HCT116 (cell line): ENCODE results near the gene NFATC1. TPM values are rescaled to one million over a fixed set of nuclear protein-coding genes. Genes with fewer than 3 reads are reported as not detected.

Source experiments
- ATAC-seq: fragments of 200-7000 bp; cut with Tn5 transposase; 2 replicates; pipeline ENCODE4 v1.9.1; 2020; ENCODE audit warnings: mild to moderate bottlenecking, moderate library complexity
- BruUV-seq: library from RNA; stranded (reverse); fragments of 400-500 nt; replicated peaks from 2 replicates; lab custom pipeline; 2021; lab: Mats Ljungman, UMichigan
- CTCF ChIA-PET: fragments of 300-600 bp; sonication (Branson Sonifier 250); formaldehyde crosslinking; loops from one replicate; lab custom pipeline; 2021; ENCODE audit warnings: antibody characterized with exemption; lab: Charles Lee
- POLR2A ChIA-PET: fragments of 300-600, 350-600 bp; sonication (Branson Sonifier 250); formaldehyde crosslinking; loops from one replicate; lab custom pipeline; 2021; ENCODE audit warnings: antibody characterized with exemption; lab: Charles Lee
- RAD21 ChIA-PET, 2 experiments: fragments of 300-600 bp; sonication (Branson Sonifier 250); formaldehyde crosslinking; loops; one replicate each; lab custom pipeline; 2023; ENCODE audit warnings: low total read pairs in 2 of 2; ENCODE audit not compliant: uncharacterized antibody in 2 of 2, unreplicated experiment in 2 of 2, low non-redundant PET in 1 of 2; lab: Charles Lee
- DNase-seq: peaks from one replicate; pipeline ENCODE4 v3.0.0-alpha.2; 2010; ENCODE audit warnings: low read depth, low spot score
- H2AFZ ChIP-seq: fragments of 200-600 bp; shearing (Covaris generic), sonication (generic); 2 replicates; pipeline ENCODE4 v1.6.1; 2017; ENCODE audit warnings: low read depth, mixed run types, mixed read lengths, antibody characterized with exemption, low read length; ENCODE audit not compliant: poor library complexity, severe bottlenecking
- H3K27ac ChIP-seq: 2 replicates; pipeline ENCODE4 v1.5.1; 2012; ENCODE audit warnings: low read depth, low read length
- H3K27me3 ChIP-seq: fragments of 200-600 bp; sonication (generic); 2 replicates; pipeline ENCODE4 v1.6.1; 2016; ENCODE audit warnings: mixed run types, low read length, mixed read lengths; ENCODE audit not compliant: insufficient read depth
- H3K36me3 ChIP-seq, 2 experiments: fragments of 200-500 bp in 1 of 2; fragments of 200-600 bp in 1 of 2; sonication (Bioruptor generic) in 1 of 2; sonication (generic) in 1 of 2; 2 replicates each; pipeline versions ENCODE4 v1.5.1 to v1.6.1; 2014 to 2016; ENCODE audit warnings: low read length in 2 of 2, inconsistent platforms in 1 of 2, mixed read lengths in 1 of 2, mixed run types in 1 of 2; ENCODE audit not compliant: insufficient read depth in 2 of 2, control insufficient read depth in 1 of 2
- H3K4me1 ChIP-seq, 2 experiments: fragments of 200-600 bp in 1 of 2; sonication (generic) in 1 of 2; 2 replicates each; pipeline versions ENCODE4 v1.5.1 to v1.6.1; 2012 to 2017; ENCODE audit warnings: low read length in 2 of 2, inconsistent platforms in 1 of 2, mild to moderate bottlenecking in 1 of 2, mixed read lengths in 1 of 2, mixed run types in 1 of 2, moderate library complexity in 1 of 2; ENCODE audit not compliant: insufficient read depth in 2 of 2, control insufficient read depth in 1 of 2
- H3K4me2 ChIP-seq: fragments of 200-600 bp; sonication (generic); 2 replicates; pipeline ENCODE4 v1.6.1; 2017; ENCODE audit warnings: mixed run types, low read length, mixed read lengths
- H3K4me3 ChIP-seq, 2 experiments: fragments of 200-600 bp in 1 of 2; sonication (generic) in 1 of 2; replicated peaks in 1 of 2; 2 replicates each; pipeline ENCODE4 v1.5.1; 2011 to 2016; ENCODE audit warnings: low read length in 2 of 2, control low read depth in 1 of 2, low read depth in 1 of 2, mild to moderate bottlenecking in 1 of 2, mixed read lengths in 1 of 2, mixed run types in 1 of 2
- H3K79me2 ChIP-seq: fragments of 200-600 bp; sonication (generic); 2 replicates; pipeline ENCODE4 v1.6.1; 2017; ENCODE audit warnings: mild to moderate bottlenecking, mixed run types, low read length, moderate library complexity, mixed read lengths; ENCODE audit not compliant: insufficient read depth
- H3K9ac ChIP-seq: fragments of 200-600 bp; sonication (generic); 2 replicates; pipeline ENCODE4 v1.6.1; 2016; ENCODE audit warnings: low read length, mixed read lengths
- H3K9me2 ChIP-seq: fragments of 200-600 bp; sonication (generic), shearing (Covaris generic); 2 replicates; pipeline ENCODE4 v1.6.1; 2017; ENCODE audit warnings: mixed run types, mild to moderate bottlenecking, moderate library complexity; ENCODE audit not compliant: insufficient read depth
- H3K9me3 ChIP-seq, 2 experiments: fragments of 200-500 bp in 1 of 2; fragments of 200-600 bp in 1 of 2; sonication (Bioruptor generic) in 1 of 2; sonication (generic) in 1 of 2; 2 replicates each; pipeline ENCODE4 v1.6.1; 2014 to 2017; ENCODE audit warnings: low read length in 2 of 2, mixed read lengths in 2 of 2, inconsistent platforms in 1 of 2, low read depth in 1 of 2, mild to moderate bottlenecking in 1 of 2, mixed run types in 1 of 2, moderate library complexity in 1 of 2; ENCODE audit not compliant: control insufficient read depth in 1 of 2, insufficient read depth in 1 of 2
- H4K20me1 ChIP-seq: fragments of 200-600 bp; sonication (generic), shearing (Covaris generic); 2 replicates; pipeline ENCODE4 v1.6.1; 2017; ENCODE audit warnings: mixed run types, mild to moderate bottlenecking, moderate library complexity; ENCODE audit not compliant: insufficient read depth
- CBX3 ChIP-seq: IDR thresholded peaks from 2 replicates; pipeline ENCODE4 v1.6.1; 2012; ENCODE audit warnings: low read depth
- JUND ChIP-seq: IDR thresholded peaks from 2 replicates; pipeline ENCODE4 v1.6.1; 2012
- RAD21 ChIP-seq: IDR thresholded peaks from 2 replicates; pipeline ENCODE4 v1.6.1; 2012; ENCODE audit warnings: low read depth, mild to moderate bottlenecking
- SP1 ChIP-seq: IDR thresholded peaks from 2 replicates; pipeline ENCODE4 v1.6.1; 2012; ENCODE audit warnings: low read depth
- SRF ChIP-seq: IDR thresholded peaks from 2 replicates; pipeline ENCODE4 v1.6.1; 2012; ENCODE audit warnings: low read depth
- intact Hi-C: fragments of 100-400 bp; cut with micrococcal nuclease; formaldehyde crosslinking; loops from 2 replicates; pipeline ENCODE4 v1.10.0; 2022
- total RNA-seq: library from RNA; stranded (reverse); gene quantifications from one replicate; pipeline ENCODE4 v1.2.1, GENCODE V29; 2021; ENCODE audit not compliant: unreplicated experiment
- TF ChIP-seq, protein P1 (sequence below): IDR thresholded peaks from 2 replicates; pipeline ENCODE4 v1.6.1; 2011; ENCODE audit warnings: mild to moderate bottlenecking, low read length, moderate library complexity; ENCODE audit not compliant: insufficient replicate concordance; ENCODE audit errors: extremely low read depth
- TF ChIP-seq, protein P2 (sequence below), 3 experiments: fragments of 200-600 bp in 1 of 3; sonication (generic) in 1 of 3; IDR thresholded peaks in 2 of 3; conservative IDR thresholded peaks in 1 of 3; 2 replicates each; pipeline ENCODE4 v1.5.1; 2012 to 2017; ENCODE audit warnings: low read depth in 2 of 3, low read length in 2 of 3, antibody characterized with exemption in 1 of 3, borderline replicate concordance in 1 of 3, control low read depth in 1 of 3, mild to moderate bottlenecking in 1 of 3, mixed read lengths in 1 of 3, mixed run types in 1 of 3, moderate library complexity in 1 of 3; ENCODE audit not compliant: insufficient read depth in 1 of 3
- TF ChIP-seq, protein P3 (sequence below): IDR thresholded peaks from 2 replicates; pipeline ENCODE4 v1.6.1; 2012; ENCODE audit warnings: low read depth

The NFATC1 gene
- total RNA-seq, 1 experiment from 2014 or later = 20.8 TPM

DNA sequence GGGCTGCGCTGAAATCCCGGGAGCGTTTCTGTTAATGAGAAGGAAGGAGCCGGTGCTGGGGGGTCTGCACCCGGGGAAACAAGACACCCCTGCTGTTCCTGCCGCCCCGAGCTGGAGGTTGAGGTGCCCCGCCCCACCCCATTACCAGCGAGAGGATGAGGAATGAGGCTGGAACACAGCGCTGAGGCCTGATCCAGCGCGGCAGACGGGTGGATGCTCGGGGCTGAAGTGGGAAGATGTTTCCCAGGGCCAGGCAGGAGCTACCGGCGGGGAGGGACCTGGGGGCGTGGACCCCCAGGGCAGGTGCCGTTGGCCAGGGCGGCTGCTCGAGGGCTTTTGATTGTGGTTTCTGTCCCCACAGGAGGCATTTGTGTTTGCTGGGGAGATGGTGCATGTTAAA lies 149.5 kb downstream of the NFATC1 start:
- BruUV-seq = no TSS peak
- ATAC-seq = no peak

More for the DNA sequence above, 149.5 kb downstream of the NFATC1 start:
- Histone ChIP-seq H3K9ac (no peak overlapping the region), H3K27me3 (0 out of 2 replicates have a peak, but pooled peaks cover 7% of the 10 kb centered on the region), H3K27ac (no peak overlapping the region), H3K4me3 (no peak overlapping the region), H3K4me2 (no peak overlapping the region), H2AFZ (no peak overlapping the region), H4K20me1 (no peaks in the 10 kb centered on the region), H3K9me2 (no peaks in the 10 kb centered on the region), H3K4me1 (no peaks in the 10 kb centered on the region), H3K36me3 (no peaks in the 10 kb centered on the region), H3K79me2 (no peaks in the 10 kb centered on the region), H3K9me3 (no peaks in the 10 kb centered on the region)
- TF ChIP-seq CBX3 = no peak
- TF ChIP-seq, protein P1, sequence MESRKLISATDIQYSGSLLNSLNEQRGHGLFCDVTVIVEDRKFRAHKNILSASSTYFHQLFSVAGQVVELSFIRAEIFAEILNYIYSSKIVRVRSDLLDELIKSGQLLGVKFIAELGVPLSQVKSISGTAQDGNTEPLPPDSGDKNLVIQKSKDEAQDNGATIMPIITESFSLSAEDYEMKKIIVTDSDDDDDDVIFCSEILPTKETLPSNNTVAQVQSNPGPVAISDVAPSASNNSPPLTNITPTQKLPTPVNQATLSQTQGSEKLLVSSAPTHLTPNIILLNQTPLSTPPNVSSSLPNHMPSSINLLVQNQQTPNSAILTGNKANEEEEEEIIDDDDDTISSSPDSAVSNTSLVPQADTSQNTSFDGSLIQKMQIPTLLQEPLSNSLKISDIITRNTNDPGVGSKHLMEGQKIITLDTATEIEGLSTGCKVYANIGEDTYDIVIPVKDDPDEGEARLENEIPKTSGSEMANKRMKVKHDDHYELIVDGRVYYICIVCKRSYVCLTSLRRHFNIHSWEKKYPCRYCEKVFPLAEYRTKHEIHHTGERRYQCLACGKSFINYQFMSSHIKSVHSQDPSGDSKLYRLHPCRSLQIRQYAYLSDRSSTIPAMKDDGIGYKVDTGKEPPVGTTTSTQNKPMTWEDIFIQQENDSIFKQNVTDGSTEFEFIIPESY = no peak
- no peak for TF ChIP-seq RAD21
- TF ChIP-seq SRF = no peak
- no peak for TF ChIP-seq JUND
- TF ChIP-seq, protein P2, sequence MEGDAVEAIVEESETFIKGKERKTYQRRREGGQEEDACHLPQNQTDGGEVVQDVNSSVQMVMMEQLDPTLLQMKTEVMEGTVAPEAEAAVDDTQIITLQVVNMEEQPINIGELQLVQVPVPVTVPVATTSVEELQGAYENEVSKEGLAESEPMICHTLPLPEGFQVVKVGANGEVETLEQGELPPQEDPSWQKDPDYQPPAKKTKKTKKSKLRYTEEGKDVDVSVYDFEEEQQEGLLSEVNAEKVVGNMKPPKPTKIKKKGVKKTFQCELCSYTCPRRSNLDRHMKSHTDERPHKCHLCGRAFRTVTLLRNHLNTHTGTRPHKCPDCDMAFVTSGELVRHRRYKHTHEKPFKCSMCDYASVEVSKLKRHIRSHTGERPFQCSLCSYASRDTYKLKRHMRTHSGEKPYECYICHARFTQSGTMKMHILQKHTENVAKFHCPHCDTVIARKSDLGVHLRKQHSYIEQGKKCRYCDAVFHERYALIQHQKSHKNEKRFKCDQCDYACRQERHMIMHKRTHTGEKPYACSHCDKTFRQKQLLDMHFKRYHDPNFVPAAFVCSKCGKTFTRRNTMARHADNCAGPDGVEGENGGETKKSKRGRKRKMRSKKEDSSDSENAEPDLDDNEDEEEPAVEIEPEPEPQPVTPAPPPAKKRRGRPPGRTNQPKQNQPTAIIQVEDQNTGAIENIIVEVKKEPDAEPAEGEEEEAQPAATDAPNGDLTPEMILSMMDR (IDR thresholded peaks at IDR 0.05 in 2 of 3, conservative IDR thresholded peaks at IDR 0.05 in 1 of 3; ENCODE audit: borderline replicate concordance in 1 of 3, insufficient read depth in 1 of 3, low read depth in 2 of 3, low read length in 2 of 3) = no peak
- TF ChIP-seq SP1 = no peak
- TF ChIP-seq, protein P3, sequence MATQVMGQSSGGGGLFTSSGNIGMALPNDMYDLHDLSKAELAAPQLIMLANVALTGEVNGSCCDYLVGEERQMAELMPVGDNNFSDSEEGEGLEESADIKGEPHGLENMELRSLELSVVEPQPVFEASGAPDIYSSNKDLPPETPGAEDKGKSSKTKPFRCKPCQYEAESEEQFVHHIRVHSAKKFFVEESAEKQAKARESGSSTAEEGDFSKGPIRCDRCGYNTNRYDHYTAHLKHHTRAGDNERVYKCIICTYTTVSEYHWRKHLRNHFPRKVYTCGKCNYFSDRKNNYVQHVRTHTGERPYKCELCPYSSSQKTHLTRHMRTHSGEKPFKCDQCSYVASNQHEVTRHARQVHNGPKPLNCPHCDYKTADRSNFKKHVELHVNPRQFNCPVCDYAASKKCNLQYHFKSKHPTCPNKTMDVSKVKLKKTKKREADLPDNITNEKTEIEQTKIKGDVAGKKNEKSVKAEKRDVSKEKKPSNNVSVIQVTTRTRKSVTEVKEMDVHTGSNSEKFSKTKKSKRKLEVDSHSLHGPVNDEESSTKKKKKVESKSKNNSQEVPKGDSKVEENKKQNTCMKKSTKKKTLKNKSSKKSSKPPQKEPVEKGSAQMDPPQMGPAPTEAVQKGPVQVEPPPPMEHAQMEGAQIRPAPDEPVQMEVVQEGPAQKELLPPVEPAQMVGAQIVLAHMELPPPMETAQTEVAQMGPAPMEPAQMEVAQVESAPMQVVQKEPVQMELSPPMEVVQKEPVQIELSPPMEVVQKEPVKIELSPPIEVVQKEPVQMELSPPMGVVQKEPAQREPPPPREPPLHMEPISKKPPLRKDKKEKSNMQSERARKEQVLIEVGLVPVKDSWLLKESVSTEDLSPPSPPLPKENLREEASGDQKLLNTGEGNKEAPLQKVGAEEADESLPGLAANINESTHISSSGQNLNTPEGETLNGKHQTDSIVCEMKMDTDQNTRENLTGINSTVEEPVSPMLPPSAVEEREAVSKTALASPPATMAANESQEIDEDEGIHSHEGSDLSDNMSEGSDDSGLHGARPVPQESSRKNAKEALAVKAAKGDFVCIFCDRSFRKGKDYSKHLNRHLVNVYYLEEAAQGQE = no peak
- CTCF ChIA-PET = no interaction called here
- POLR2A ChIA-PET = no interaction called here
- RAD21 ChIA-PET = no interaction called here
- intact Hi-C loops = no loop called here
- DNase-seq = no peak
